ENCODE data around the gene OSBPL1A.
A peak's percentile ranks its signal among the peaks of the same experiment; 100 is the strongest.
"Not testable (repeated sequence)": the region's sequence is repeated elsewhere in the genome, so short reads cannot be mapped to it uniquely, and the experiment has no call there.

OSBPL1A gene

GRCh38 chr18:24177499-24178133 is 220.0 kb downstream of the OSBPL1A start:
- DNase-seq = no peak

GRCh38 chr18:24176727-24177416 is 220.8 kb downstream of the OSBPL1A start:
- DNase-seq = peak; percentile 18

- no peak for DNase-seq
Observed at GRCh38 chr18:24173997-24174396, 223.6 kb downstream of the OSBPL1A start.

DNA sequence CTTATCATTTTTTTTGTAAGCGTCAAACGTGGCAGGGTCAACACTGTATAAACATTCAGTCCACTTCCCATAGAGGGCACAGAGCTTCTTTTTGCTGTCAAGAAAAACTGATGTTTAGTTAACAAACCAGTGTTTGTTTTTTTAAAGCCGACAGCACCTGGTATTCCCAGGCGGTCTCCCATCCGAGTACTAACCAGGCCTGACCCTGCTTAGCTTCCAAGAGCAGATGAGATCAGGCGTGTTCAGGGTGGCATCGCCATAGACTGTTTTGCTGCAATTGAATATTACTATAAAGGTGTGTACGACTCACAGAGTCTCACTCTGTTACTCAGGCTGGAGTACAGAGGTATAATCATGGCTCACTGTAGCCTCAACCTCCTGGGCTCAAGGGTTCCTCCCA is 227.3 kb downstream of the OSBPL1A start:
- DNase-seq = no peak

DNA sequence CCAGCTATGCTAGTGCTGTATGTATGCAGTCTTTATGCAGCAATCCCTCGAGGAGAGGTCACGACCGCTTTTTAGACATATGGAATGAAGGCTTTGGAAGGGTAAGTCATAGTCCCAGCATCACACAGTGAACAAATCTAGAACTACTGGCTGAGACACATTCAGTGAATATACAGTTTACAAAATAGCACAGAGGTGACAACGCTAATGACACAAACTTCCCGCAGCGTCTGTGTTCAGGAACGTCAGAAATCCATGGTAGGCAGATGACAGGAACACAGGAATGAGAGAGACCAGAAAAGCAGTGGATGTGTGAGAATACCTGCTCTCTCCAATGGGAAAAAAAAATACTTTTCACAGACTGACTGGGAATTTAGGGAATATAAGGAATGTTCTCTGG is 229.1 kb downstream of the OSBPL1A start:
- no peak for DNase-seq

DNA sequence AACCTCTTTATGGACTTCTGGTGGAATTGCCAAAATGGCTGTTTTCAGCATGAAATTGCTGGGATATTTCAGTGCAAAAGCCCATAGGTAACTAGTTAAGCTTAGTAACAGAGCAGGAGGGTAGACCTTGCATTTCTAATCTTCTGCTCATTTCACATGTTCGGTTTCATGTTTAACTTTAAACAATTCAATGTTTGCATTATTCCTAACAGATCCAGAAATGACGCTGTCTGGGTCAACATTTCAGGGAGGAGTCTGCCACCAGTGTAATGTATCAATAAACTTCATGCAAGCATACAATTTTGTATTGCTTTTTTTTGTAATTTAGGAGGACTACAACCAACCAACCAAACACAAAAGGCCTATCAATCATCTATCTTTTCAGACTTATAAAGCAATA is 236.3 kb downstream of the OSBPL1A start:
- no peak for DNase-seq

DNA sequence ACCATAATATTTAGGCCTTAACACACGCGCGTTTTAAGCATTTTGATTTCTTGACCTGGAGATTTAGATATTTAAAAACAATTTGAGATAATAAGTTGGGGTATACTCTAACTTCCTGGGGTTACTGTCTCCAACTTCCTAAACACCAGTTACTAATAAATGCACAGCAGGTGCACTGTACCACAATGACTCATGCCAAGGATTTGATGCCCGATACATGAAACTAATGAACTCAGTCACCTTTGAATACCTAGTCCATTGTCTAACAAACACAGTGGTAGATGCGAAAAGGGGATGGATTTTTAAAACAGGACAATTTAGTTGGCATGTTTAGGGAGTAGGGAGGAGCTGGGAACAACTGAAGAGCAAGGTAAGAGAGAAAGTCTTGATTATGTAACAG is 237.5 kb downstream of the OSBPL1A start:
- no peak for DNase-seq

DNA sequence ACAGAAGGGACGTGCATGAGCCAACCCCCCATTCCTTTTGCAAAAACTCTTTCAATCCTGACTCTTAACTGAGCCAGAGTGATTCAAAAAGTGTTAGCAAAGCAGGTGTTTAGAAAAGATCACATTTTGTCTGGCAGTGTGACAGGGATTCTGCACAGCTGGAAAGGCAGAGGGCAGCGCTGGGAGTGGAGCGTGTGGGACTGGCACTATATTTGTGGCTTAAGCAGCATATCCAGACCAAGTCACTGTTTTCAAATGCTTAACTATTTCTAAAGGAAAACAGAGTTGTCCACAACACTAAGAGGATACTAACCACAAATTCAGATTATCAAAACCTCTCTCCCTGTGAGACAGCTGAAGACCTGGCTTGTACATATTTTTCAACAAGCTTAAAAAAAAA is 239.8 kb downstream of the OSBPL1A start:
- DNase-seq = no peak

- no peak for DNase-seq
Observed at GRCh38 chr18:24153397-24153796, 244.2 kb downstream of the OSBPL1A start.

GRCh38 chr18:24149591-24149990 is 248.0 kb downstream of the OSBPL1A start:
- DNase-seq = not testable (repeated sequence)

DNA sequence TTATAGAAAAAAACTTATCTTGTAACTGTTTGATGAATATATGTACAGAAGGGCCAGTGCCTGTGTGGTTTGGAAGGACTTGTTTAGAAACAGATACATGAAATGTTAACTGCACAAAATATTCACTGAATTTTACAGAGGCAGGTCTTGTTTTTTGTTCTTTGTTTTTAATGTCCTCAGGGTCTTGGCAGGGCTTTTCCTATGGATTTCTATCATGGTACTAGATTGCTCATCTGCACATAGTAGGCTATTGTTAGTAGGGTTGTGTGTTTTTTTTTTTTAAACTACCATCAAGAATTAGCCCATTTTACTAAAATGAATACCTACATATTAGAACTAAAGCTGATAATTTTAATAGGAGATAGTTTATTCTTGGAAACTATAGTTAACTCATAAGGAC is 255.2 kb downstream of the OSBPL1A start:
- DNase-seq = no peak

DNA sequence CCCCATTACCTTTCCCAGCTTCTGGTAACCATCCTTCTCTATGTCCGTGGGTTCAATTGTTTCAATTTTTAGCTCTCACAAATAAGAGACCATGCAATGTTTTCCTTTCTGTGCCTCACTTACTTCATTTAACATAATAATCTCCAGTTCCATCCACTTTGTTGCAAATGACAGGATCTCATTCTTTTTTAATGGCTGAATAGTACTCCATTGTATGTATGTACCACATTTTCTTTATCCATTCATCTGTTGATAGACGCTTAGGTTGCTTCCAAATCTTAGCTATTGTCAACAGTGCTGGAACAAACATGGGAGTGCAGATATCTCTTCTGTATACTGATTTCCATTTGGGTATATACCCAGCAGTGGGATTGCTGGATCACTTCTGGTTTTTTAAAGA is 256.9 kb downstream of the OSBPL1A start:
- DNase-seq = no peak

GRCh38 chr18:24138789-24139616 is 258.6 kb downstream of the OSBPL1A start, which contains the start of gene CABYR:
Gene CABYR, plus strand, starts transcription at chr18:24139062. Its CDS starts 4,053 bp downstream, at chr18:24143115.
- peak; percentile 76 for DNase-seq

- DNase-seq = no peak
Observed at GRCh38 chr18:24138409-24138788, 259.2 kb downstream of the OSBPL1A start.

DNA sequence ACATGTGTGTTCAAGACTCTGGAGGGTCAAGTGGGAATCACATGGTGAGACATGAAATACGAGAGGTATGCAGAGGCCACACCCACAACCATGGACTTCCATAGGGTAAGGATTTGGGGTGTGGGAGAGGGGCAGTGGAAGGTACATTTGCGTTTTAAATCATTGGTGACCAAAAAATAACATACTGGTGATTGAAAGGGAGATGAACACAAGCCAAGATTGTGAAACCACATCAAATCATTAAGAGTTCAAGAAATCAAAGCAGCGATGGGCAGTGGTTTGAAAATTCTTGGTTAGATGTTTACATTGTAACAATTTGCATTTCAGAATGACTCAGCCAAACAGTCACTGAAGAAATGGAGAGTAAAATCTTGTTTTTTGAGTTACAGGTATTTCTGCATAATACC is 260.7 kb downstream of the OSBPL1A start:
- DNase-seq = no peak

GRCh38 chr18:24130494-24130893 is 267.1 kb downstream of the OSBPL1A start:
- no peak for DNase-seq

DNA sequence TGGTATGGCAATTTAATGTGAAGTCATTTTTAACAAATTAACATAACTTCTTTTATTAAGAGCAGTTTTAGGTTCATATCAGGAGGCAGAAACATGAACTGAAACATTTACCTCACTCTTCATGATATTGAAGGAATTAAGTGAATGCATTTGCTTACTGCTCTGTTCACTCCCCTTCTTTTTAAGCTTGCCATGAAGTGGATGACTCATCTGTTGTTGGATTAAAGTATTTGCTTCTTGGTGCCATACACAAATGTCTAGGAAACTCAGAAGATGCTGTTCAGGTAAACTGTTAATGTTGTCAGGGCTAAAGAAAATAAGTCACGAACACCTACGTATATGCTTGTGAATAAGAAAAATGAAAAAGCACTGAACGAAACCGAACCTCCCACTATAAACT is 268.9 kb downstream of the OSBPL1A start:
- DNase-seq = no peak

DNA sequence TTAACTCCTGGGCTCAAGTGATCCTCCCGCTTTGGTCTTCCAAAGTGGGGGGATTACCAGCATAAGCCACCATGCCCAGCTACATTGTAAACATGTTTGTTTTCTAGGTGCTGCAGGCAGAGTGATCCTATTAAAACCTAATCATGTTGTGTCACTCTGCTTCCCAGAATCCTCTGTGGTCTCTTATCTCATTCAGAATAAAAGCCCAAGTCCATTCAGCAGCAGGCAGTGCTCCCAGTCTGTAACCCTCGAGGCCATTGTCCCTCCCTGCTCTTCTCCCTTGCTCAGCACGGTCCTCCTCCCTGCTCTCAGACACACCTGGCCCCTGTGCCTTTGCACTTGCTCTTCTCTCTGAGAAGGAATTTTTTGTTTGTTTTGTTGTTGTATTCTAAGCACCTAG is 269.9 kb downstream of the OSBPL1A start:
- DNase-seq = no peak

- DNase-seq = no peak
Observed at GRCh38 chr18:24126155-24126961, 271.3 kb downstream of the OSBPL1A start.

- DNase-seq = no peak
Observed at GRCh38 chr18:24121625-24122024, 276.0 kb downstream of the OSBPL1A start.

DNA sequence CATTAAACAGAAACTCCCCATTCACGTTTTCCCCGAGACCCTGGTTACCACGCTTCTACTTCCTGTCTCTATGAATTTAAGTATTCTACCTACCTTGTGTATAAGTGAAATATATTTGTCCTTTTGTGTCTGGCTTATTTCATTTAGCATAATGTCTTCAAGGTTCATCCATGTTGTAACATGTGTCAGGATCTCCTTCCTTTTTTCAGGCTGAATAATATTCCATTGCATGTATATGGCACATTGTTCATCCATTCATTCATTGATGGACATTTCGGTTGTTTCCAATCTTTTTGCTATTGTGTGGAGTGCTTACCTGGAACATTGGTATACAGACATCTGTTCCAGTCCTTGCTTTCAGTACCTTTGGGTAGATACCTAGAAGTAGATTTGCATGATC is 276.9 kb downstream of the OSBPL1A start:
- no peak for DNase-seq

DNA sequence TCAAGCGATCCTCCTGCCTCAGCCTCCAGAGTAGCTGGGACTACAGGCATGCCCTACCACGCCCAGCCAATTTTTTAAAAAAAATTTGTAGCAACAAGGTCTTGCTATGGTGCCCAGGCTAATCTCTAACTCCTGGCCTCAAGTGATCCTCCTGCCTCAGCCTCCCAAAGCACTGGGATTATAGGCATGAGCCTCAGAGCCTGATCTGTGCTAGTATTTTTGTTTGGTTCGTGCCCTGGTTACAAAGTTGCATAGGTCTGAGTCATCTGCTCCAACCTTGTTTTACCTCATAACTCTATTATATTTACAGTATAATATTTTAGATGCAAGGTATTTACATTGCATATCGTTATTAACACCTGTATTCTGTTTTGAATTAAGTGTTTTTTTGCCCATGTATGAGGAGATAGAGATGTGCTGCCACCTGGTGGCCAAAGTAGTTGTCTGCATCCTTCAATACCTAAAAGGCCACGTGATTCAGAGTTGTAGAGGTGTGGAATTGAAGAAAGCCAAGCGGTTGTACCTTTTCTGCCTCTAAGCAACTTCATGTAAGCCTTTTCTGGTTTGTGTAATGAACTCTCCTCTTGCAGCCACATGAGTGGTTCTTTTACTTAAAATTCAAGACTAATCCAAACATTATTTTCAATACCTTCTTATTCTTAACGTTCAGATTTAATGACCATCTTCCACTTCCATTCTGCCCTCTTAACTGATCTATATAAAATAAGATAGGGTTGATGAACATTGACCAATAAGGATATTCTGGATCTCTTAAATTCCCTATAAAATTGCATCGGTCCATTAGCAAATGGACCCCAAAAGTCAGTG is 278.7 kb downstream of the OSBPL1A start:
- DNase-seq = peak; percentile 80
